Measurements from ENCODE around the gene MCU. TPM values are rescaled to one million over a fixed set of nuclear protein-coding genes. Genes with fewer than 3 reads are reported as not detected.

Gene MCU
- total RNA-seq, 1 experiment from 2014 or later, result 70.2 TPM

DNA sequence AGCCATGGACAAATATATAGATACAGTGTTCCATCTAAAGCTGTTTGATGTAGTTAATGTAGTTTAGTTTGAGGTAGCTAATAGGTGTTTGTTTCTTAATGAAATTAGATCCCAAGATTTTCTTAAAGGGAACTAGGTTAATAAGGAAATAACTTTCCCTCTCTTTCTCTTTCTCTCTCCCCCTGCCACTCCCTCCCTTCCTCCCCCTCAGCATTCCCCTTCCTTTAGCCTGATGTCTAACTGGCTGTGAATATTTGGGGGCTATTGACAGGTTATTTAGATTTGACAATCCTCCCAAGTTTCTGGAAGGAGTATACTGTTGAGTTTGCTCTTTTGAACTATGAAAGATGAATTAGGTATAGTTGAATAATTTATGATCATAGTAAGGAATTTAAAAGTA lies 136.4 kb downstream of the MCU start:
- Mint-ChIP-seq H3K27ac (ENCODE audit: unreplicated experiment) (no peak overlapping the region), H3K36me3 (ENCODE audit: insufficient read depth, unreplicated experiment) (no peaks in the 10 kb centered on the region), H3K4me1 (ENCODE audit: low read depth, unreplicated experiment) (peaks cover 56% of the 10 kb centered on the region), H3K4me3 (ENCODE audit: low read depth, unreplicated experiment) (no peak overlapping the region), H3K9me3 (ENCODE audit: low read depth, unreplicated experiment) (no peaks in the 10 kb centered on the region), H3K27me3 (ENCODE audit: unreplicated experiment) (no peaks in the 10 kb centered on the region)
- DNase-seq, result no peak
- CTCF ChIA-PET, result interaction anchor here (0.6 kb wide), 1 partner anchor 106 kb away, joined by 3 read pairs; no protein-coding TSS in a partner anchor
- intact Hi-C loops (cut with micrococcal nuclease; ENCODE audit: unreplicated experiment), result loop anchor here (5.0 kb wide), 1 partner anchor 46 kb away; no protein-coding TSS in a partner anchor
- no TSS peak for BruUV-seq (replicated peaks)
- TF ChIP-seq, protein P1, sequence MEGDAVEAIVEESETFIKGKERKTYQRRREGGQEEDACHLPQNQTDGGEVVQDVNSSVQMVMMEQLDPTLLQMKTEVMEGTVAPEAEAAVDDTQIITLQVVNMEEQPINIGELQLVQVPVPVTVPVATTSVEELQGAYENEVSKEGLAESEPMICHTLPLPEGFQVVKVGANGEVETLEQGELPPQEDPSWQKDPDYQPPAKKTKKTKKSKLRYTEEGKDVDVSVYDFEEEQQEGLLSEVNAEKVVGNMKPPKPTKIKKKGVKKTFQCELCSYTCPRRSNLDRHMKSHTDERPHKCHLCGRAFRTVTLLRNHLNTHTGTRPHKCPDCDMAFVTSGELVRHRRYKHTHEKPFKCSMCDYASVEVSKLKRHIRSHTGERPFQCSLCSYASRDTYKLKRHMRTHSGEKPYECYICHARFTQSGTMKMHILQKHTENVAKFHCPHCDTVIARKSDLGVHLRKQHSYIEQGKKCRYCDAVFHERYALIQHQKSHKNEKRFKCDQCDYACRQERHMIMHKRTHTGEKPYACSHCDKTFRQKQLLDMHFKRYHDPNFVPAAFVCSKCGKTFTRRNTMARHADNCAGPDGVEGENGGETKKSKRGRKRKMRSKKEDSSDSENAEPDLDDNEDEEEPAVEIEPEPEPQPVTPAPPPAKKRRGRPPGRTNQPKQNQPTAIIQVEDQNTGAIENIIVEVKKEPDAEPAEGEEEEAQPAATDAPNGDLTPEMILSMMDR (IDR thresholded peaks at IDR 0.05; ENCODE audit: unreplicated experiment), result no peak

DNA sequence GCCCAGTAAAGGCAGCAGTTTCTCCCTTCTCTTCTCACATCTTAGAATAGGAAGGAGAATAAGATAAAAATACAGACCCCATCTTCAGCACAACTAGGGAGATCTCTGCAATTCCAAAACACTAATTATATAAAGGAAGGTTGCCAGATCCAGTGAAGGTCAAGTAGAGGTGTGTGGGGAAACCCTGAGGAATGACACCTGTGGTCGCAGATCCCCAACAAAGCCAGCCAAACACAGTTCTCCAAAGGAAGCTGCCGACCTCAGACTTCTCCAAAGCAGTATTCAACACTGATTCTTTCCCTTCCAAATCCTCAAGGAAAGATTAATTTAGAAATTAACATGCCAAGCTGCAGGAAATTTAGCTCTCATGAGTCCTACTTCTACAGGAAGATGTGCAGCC lies 138.7 kb downstream of the MCU start:
- DNase-seq, result no peak
- intact Hi-C loops (cut with micrococcal nuclease; ENCODE audit: unreplicated experiment), result loop anchor here (10.0 kb wide), 1 partner anchor 206 kb away; the partner anchor contains the start of gene MICU1
- Mint-ChIP-seq H3K4me1 (ENCODE audit: low read depth, unreplicated experiment) (peaks cover 55% of the 10 kb centered on the region), H3K36me3 (ENCODE audit: insufficient read depth, unreplicated experiment) (peaks cover 7% of the 10 kb centered on the region), H3K4me3 (ENCODE audit: low read depth, unreplicated experiment) (no peak overlapping the region), H3K9me3 (ENCODE audit: low read depth, unreplicated experiment) (no peaks in the 10 kb centered on the region), H3K27me3 (ENCODE audit: unreplicated experiment) (no peaks in the 10 kb centered on the region), H3K27ac (ENCODE audit: unreplicated experiment) (peak overlapping the region; percentile 25)
- BruUV-seq (replicated peaks), result no TSS peak
- TF ChIP-seq, protein P1 (IDR thresholded peaks at IDR 0.05; ENCODE audit: unreplicated experiment), result no peak
- CTCF ChIA-PET, result interaction anchor here (0.6 kb wide), 1 partner anchor 356 kb away, joined by 3 read pairs; no protein-coding TSS in a partner anchor

DNA sequence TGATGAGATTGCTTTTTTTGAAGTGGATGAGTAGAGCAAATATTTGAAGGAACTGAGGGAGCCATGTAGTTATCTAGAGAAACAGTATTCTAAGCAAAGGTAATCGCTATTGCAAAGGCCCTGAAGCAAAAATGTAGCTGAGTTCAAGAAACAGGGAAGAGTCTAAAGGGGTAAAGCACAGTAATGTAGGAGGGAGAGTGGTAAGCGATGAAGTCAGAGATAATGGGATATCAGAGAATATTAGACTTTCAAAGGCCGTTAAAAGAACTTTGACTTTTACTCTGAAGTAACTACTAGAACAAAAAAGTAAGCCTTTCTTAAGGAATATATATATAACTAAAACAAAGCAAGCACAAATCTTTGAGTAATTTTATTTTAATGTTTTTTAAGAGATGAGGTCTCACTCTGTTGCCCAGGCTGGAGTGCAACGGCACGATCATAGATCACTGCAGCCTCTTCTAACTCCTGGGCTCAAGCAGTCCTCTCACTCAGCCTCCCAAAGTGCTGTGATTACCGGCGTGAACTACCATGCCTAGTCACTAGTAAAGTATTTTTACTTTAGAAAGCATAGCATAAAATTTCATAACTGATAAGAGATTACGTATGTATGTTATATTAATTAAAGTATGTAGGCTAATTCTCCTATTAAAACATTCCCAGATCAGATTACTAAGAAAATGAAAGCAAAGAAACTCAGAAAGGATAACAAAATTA lies 139.9 kb downstream of the MCU start:
- Mint-ChIP-seq H3K4me3 (ENCODE audit: low read depth, unreplicated experiment) (peak overlapping the region; percentile 39), H3K9me3 (ENCODE audit: low read depth, unreplicated experiment) (no peaks in the 10 kb centered on the region), H3K4me1 (ENCODE audit: low read depth, unreplicated experiment) (peaks cover 51% of the 10 kb centered on the region), H3K27me3 (ENCODE audit: unreplicated experiment) (no peaks in the 10 kb centered on the region), H3K27ac (ENCODE audit: unreplicated experiment) (peak overlapping the region; percentile 25), H3K36me3 (ENCODE audit: insufficient read depth, unreplicated experiment) (peaks cover 7% of the 10 kb centered on the region)
- no TSS peak for BruUV-seq (replicated peaks)
- DNase-seq, result no peak
- CTCF ChIA-PET, result interaction anchor here (1.3 kb wide), 1 partner anchor 456 kb away, joined by 3 read pairs; no protein-coding TSS in a partner anchor
- intact Hi-C loops (cut with micrococcal nuclease; ENCODE audit: unreplicated experiment), result loop anchor here (1.0 to 10.0 kb wide), 2 partner anchors 207 to 468 kb away; partner anchors contain the start of gene MICU1
- TF ChIP-seq, protein P1 (IDR thresholded peaks at IDR 0.05; ENCODE audit: unreplicated experiment), result no peak

DNA sequence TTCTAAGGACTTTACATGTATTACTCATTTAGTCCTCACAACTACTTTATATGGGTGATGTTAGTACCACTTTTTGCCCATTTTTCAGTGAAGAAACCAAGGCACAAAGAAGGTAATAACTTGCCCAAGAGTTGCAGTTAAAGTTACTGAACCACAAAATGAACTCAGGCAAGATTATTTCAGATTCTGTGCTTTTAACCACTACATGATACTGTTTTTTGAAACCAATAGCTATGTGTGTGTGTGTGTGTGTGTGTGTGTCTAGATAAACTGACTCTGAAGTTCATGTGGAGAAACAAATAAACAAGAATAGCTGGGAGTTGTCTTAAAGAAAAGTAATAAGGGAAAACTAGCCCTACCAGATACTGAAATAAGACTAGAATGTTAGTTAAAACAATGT lies 140.8 kb downstream of the MCU start:
- no TSS peak for BruUV-seq (replicated peaks)
- H3K4me3 Mint-ChIP-seq (ENCODE audit: low read depth, unreplicated experiment), result no peak overlapping the region

More for the DNA sequence above, 140.8 kb downstream of the MCU start:
- TF ChIP-seq, protein P1 (IDR thresholded peaks at IDR 0.05; ENCODE audit: unreplicated experiment), result no peak
- DNase-seq, result no peak
- Mint-ChIP-seq H3K27me3 (ENCODE audit: unreplicated experiment) (no peaks in the 10 kb centered on the region), H3K9me3 (ENCODE audit: low read depth, unreplicated experiment) (no peaks in the 10 kb centered on the region), H3K36me3 (ENCODE audit: insufficient read depth, unreplicated experiment) (peaks cover 7% of the 10 kb centered on the region), H3K27ac (ENCODE audit: unreplicated experiment) (no peak overlapping the region), H3K4me1 (ENCODE audit: low read depth, unreplicated experiment) (peaks cover 49% of the 10 kb centered on the region)
- intact Hi-C loops (cut with micrococcal nuclease; ENCODE audit: unreplicated experiment), result loop anchor here (1.0 to 10.0 kb wide), 2 partner anchors 208 to 468 kb away; partner anchors contain the start of gene MICU1
- CTCF ChIA-PET, result interaction anchor here (1.3 to 2.1 kb wide), 2 partner anchors 150 to 457 kb away, joined by 3 to 6 read pairs; no protein-coding TSS in a partner anchor

All from Calu3 (cell line).